DMS53 (cell line): ENCODE measurements around the gene CTCF.

ENCODE experiments used
- DNase-seq: peaks from one replicate; lab custom pipeline; 2025; lab: John Stamatoyannopoulos, UW

Gene CTCF

GRCh38 chr16:67605641-67606040 is 43.3 kb downstream of the CTCF start:
- DNase-seq: no peak

- no peak for DNase-seq
Observed at GRCh38 chr16:67606632-67607031, 44.3 kb downstream of the CTCF start.

DNA sequence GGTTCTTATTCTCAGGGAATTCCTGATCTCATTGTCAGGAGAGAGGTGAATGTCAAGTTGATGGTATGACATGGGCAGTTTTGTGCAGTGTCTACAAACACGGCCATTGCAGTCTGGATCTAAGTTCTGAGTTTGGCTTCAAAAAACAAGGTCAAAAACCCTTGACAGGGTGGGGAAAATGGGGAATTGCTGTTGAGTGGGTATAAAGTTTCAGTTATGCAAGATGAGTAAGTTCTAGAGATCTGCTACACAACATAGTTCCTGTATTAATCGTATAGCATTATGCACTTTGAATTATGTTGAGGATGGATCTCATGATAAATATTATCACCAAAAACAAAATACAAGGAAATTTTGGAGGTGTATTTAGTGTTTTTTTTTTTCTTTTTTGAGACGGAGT is 46.0 kb downstream of the CTCF start:
- no peak for DNase-seq

DNA sequence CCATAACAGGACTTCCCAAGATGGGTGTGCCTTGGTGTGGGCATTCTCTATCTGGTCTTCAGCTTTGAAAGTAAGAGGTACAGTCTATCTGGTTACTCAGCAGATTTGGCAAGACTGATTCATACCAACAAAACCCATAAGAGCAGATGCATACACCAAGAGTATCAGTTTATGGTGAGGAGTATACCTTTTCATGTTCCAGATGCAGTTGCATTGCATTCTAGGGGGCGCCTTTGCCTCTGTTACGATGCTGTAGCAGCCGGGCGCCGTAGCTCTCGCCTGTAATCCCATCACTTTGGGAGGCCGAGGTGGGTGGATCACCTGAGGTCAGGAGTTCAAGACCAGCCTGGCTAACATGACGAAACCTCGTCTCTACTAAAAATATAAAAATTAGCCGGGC is 51.5 kb downstream of the CTCF start:
- DNase-seq: peak; percentile 30

DNA sequence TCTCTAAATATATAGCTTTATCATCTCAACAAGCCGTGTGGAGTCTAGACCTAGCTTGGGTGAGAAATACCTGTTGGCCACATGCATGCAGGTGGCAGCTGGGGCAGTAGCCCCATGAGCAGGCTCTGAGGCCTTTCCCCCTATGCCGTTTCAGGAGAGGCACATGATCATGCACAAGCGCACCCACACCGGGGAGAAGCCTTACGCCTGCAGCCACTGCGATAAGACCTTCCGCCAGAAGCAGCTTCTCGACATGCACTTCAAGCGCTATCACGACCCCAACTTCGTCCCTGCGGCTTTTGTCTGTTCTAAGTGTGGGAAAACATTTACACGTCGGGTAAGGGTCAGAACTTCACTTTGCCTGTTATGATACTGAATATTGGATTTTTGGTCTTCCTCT is 65.9 kb downstream of the CTCF start:
- DNase-seq: no peak

DNA sequence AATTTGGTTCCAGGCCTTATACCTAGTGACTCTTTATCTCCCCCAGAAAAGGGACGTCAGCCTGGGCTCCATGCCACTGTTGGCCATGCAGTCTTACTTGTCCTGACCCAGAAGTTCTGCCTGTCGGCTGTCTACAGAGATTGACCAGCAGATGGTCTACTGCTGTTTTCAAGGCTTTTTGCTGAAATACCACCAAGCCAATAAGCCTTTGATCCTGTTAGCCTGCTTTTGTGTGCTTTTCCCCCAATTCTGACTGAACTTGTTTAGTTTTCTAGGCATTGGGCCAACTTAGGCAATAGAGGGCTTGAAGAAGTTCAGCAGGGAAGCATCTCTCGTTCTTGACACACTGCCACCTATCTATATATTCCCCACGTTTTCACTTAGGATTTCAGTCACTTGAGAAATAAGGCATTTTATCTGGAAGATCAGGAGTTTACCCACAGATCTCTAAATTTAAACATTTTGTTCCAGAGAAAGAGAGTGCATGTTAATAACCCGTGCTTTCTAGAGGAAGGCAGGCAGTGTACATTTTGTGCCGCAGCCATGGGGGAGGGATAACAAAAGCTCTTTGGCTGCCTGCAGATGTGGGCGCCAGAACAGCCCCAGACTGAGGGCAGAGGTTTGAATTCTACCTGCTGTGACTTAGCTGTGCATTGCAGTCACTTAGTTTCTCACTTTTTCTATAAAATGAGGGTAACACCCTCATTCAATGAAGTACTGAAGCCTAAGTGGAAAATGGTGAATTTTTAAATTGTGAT is 70.3 kb downstream of the CTCF start:
- no peak for DNase-seq

DNA sequence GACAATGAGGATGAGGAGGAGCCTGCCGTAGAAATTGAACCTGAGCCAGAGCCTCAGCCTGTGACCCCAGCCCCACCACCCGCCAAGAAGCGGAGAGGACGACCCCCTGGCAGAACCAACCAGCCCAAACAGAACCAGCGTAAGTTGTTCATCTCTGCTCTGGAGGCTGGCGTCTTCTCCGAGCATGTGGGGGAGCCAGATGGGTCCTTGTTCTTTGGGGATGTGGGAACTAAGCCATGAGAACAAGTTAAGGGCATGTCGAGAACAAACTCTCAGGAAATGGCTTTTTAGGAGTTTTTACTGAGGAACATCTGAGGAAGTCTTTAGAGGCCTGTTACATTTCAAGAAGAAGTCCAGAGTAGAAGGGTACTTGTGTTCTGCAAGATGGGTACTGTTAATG is 74.4 kb downstream of the CTCF start:
- no peak for DNase-seq

DNA sequence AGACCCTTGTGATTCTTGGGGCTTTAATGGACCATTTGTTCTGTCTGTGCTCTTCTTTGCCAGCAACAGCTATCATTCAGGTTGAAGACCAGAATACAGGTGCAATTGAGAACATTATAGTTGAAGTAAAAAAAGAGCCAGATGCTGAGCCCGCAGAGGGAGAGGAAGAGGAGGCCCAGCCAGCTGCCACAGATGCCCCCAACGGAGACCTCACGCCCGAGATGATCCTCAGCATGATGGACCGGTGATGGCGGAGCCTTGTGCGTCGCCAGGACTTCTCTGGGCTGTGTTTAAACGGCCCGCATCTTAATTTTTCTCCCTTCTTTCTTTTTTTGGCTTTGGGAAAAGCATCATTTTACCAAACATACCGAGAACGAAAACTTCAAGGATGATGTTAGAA is 75.3 kb downstream of the CTCF start:
- no peak for DNase-seq

GRCh38 chr16:67641779-67642708 is 79.7 kb downstream of the CTCF start:
- peak; percentile 28 for DNase-seq

DNA sequence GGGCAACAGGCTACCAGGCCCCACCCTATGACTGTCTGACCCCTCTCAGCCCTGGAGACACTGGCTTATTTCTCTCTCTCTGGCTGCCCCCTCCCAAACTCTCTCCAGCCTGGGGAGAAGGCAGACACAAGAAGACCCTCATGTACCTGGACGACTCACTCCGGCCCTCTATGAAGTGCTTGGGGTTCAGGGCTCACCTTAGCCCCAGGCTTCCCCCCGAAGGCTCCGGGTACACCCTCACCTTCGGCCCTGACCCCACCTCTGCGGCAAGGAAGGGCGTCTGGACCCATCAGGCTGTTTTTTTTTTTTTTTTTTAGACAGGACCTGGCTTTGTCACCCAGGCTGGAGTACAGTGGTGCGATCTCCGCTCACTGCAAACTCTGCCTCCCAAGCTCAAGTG is 81.7 kb downstream of the CTCF start:
- no peak for DNase-seq

GRCh38 chr16:67645397-67646121 is 83.2 kb downstream of the CTCF start:
- DNase-seq: peak; percentile 48

DNA sequence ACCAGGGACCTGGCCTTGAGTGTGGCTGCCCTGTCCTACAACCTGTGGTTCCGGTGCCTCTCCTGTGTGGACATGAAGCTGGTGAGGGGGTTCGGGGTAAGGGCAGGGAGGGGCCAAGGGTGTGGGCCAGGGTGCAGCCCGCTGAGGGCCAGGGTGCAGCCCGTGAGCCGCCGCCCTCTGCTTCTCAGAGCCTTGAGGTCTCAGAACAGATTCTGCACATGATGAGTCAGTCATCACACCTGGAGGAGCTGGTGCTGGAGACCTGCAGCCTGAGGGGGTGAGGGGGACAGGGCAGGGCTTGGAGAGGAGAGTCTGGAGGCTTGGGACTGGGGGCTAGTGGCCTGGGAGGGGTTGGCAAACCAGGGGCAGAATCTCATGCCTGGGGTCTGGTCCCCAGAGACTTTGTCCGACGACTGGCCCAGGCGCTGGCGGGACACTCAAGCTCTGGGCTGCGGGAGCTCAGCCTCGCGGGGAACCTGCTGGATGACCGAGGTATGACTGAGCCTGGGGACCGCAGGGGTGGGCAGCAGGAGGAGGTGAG is 84.9 kb downstream of the CTCF start:
- DNase-seq: no peak

DNA sequence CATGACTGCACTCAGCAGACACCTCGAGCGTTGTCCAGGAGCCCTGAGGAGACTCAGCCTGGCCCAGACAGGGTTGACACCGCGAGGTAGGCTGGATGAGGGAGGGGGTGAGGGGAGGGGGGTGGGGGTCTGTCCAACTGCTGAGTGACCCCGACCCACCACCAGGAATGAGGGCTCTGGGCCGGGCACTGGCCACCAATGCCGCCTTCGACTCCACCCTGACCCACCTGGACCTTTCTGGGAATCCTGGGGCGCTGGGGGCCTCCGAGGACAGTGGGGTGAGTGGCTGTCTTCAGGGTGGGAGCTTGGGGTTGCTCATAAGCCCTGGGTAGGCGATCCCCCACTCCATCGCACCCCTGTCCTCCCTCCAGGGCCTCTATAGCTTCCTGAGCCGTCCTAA is 85.4 kb downstream of the CTCF start:
- no peak for DNase-seq

- DNase-seq: no peak
Observed at GRCh38 chr16:67648088-67648763, 85.9 kb downstream of the CTCF start.

DNA sequence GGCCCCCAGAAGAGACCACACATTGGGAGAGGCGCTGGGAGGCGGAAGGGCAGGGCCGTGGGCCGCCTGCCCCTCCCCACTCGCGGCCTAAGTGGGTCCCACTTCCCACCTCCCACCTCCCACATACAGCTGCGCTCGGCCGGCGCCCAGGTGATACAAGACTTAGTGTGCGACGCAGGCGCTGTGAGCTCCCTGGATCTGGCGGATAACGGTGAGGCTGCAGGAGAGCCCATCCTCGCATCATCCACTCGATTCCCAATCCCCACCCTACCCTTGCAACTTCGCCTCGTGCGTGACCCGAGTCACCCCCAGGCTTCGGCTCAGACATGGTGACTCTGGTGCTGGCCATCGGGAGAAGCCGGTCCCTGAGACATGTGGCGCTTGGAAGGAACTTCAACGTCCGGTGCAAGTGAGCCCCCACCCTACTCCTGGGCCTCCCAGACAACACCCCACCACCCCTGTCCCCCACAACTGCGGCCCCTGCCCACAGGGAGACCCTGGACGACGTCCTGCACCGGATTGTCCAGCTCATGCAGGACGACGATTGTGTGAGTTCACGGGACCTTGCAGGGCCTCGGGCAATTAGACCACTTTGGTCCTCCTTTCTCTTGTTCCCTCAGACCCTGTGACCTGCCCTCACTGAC is 86.6 kb downstream of the CTCF start:
- DNase-seq: no peak

GRCh38 chr16:67649494-67649931 is 87.2 kb downstream of the CTCF start:
- no peak for DNase-seq

DNA sequence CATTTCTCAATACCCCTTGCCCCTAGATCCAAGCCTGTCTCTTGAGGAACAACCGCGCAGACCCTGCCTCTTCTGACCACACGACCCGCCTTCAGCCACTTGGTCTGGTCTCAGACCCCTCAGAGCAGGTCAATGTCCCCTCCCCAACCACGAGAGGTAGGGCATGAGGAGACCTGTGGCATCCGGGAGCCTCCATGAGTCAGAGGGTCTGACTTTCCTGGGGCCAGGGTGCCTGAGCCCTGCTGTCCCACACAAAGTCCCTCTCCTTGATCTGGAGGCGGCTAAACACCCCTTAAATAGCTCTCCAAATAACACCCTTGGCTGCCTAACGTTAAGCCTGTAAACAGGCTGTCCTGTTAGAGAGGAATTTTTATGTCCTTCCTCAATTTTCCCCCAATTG is 87.7 kb downstream of the CTCF start:
- no peak for DNase-seq

- DNase-seq: no peak
Observed at GRCh38 chr16:67651039-67651438, 88.7 kb downstream of the CTCF start.

- DNase-seq: no peak
Observed at GRCh38 chr16:67651847-67652246, 89.5 kb downstream of the CTCF start.

DNA sequence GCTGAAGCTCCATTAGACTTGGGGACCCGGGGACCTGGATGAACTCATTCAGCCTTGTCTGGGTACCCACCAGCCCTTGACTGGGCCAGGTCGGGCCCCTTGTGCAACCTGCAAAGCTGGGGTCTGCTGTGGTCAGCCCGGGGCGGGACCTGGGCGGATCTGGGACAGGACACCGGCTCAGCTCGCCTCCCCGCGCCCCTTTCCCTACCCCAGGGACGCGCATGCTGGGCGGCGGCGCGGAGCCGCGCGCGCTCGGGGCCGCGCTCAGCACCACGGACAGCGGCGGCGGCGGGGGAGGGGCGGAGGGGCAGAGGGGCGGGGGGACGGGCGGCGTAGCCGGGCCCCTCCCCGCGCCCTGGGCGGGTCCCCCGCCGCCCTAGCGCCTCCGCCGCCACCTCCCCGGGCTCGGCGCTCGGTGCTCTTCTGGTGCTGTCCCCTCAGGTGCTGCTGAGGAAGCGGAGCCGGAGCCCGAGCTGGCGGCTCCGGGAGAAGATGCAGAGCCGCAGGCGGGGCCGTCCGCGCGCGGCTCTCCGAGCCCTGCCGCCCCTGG is 90.3 kb downstream of the CTCF start:
- peak; percentile 71 for DNase-seq
